HepG2 (cell line): ENCODE data around the gene SYNGR4. TPM values are rescaled to one million over a fixed set of nuclear protein-coding genes. Genes with fewer than 3 reads are reported as not detected.
"Not testable (repeated sequence)": the region's sequence is repeated elsewhere in the genome, so short reads cannot be mapped to it uniquely, and the experiment has no call there.

Experiments
- ATAC-seq: fragments of 200-7000 bp; cut with Tn5 transposase; 3 replicates; pipeline ENCODE4 v1.9.1; 2020; ENCODE audit warnings: mild to moderate bottlenecking, moderate library complexity
- BruUV-seq: library from RNA; stranded (reverse); fragments of 400-500 nt; replicated peaks from 2 replicates; lab custom pipeline; 2021; lab: Mats Ljungman, UMichigan
- CTCF ChIA-PET: fragments of 300-600 bp; formaldehyde crosslinking; extraction: SDS; loops from one replicate; lab custom pipeline; 2021; ENCODE audit warnings: low total read pairs, inconsistent platforms, low intra/inter-chr PET ratio; lab: Yijun Ruan, JAX
- POLR2A ChIA-PET: fragments of 350-600 bp; sonication (Branson Sonifier 250); formaldehyde crosslinking; loops from one replicate; lab custom pipeline; 2020; ENCODE audit warnings: antibody characterized with exemption, inconsistent platforms; lab: Yijun Ruan, JAX
- DNase-seq: peaks from one replicate; pipeline ENCODE4 v3.0.0-alpha.2; 2015; ENCODE audit warnings: low spot score
- FAIRE-seq: peaks from 3 replicates; lab custom pipeline; 2011; peaks lifted over from hg19 to GRCh38; lab: Jason Lieb, UNC
- H2AFZ ChIP-seq: one replicate; pipeline ENCODE4 v1.6.1; 2011; ENCODE audit warnings: low read length, inconsistent platforms
- H3K27ac ChIP-seq: fragments of 300-600 bp; 3 replicates; pipeline ENCODE4 v1.8.0; 2011; ENCODE audit warnings: mixed run types, mild to moderate bottlenecking, mixed read lengths, low read length, inconsistent platforms; ENCODE audit not compliant: insufficient read depth; ENCODE audit errors: extremely low read length
- H3K27me3 ChIP-seq, 2 experiments: fragments of 200-600 bp in 1 of 2; 2 replicates in 1 of 2; 3 replicates in 1 of 2; pipeline versions ENCODE4 v1.6.0 to v1.8.0; 2011; ENCODE audit warnings: low read length in 2 of 2, mild to moderate bottlenecking in 2 of 2, moderate library complexity in 2 of 2, inconsistent platforms in 1 of 2; ENCODE audit not compliant: insufficient read depth in 2 of 2, control insufficient read depth in 1 of 2
- H3K36me3 ChIP-seq, 2 experiments: fragments of 200-600 bp in 1 of 2; replicated peaks in 1 of 2; 2 replicates in 1 of 2; 3 replicates in 1 of 2; pipeline versions ENCODE4 v1.5.1 to v1.8.0; 2011; ENCODE audit warnings: low read length in 2 of 2, inconsistent platforms in 1 of 2; ENCODE audit not compliant: insufficient read depth in 2 of 2, control insufficient read depth in 1 of 2
- H3K4me1 ChIP-seq: 2 replicates; pipeline ENCODE4 v1.5.1; 2012; ENCODE audit warnings: low read length, inconsistent platforms; ENCODE audit not compliant: insufficient read depth
- H3K4me2 ChIP-seq: 2 replicates; pipeline ENCODE4 v1.6.0; 2011; ENCODE audit warnings: low read depth, low read length, inconsistent platforms
- H3K4me3 ChIP-seq, 3 experiments: fragments of 200-600 bp in 1 of 3; sonication (generic), shearing (Covaris generic) in 1 of 3; replicated peaks in 1 of 3; 2 replicates each; pipeline ENCODE4 v1.5.1; 2011 to 2016; ENCODE audit warnings: low read length in 3 of 3, inconsistent platforms in 2 of 3, low read depth in 2 of 3, mild to moderate bottlenecking in 2 of 3, control low read depth in 1 of 3, mixed read lengths in 1 of 3; ENCODE audit not compliant: insufficient read depth in 1 of 3
- H3K79me2 ChIP-seq: one replicate; pipeline ENCODE4 v1.6.1; 2011; ENCODE audit warnings: low read length, inconsistent platforms; ENCODE audit not compliant: insufficient read depth
- H3K9ac ChIP-seq: 2 replicates; pipeline ENCODE4 v1.6.0; 2011; ENCODE audit warnings: mild to moderate bottlenecking, low read depth, low read length, inconsistent platforms; ENCODE audit not compliant: insufficient read depth
- H3K9me3 ChIP-seq: 2 replicates; pipeline ENCODE4 v1.5.1; 2012; ENCODE audit warnings: mild to moderate bottlenecking, low read length
- H4K20me1 ChIP-seq: 2 replicates; pipeline ENCODE4 v1.6.0; 2011; ENCODE audit warnings: inconsistent platforms, mild to moderate bottlenecking, low read length, moderate library complexity; ENCODE audit not compliant: insufficient read depth
- NCOA1 ChIP-seq: sonication (generic); formaldehyde crosslinking; IDR thresholded peaks from 2 replicates; pipeline ENCODE4 v1.9.0; 2021; ENCODE audit warnings: missing genetic modification reagents
- POLR2AphosphoS5 ChIP-seq: IDR thresholded peaks from 2 replicates; pipeline ENCODE4 v1.6.1; 2012; ENCODE audit warnings: low read depth, low read length
- ZNF382 ChIP-seq: sonication (generic); formaldehyde crosslinking; IDR thresholded peaks from 2 replicates; pipeline ENCODE4 v1.5.0; 2020; ENCODE audit warnings: missing genetic modification reagents, mild to moderate bottlenecking, borderline replicate concordance
- ZSCAN22 ChIP-seq: sonication (generic); formaldehyde crosslinking; IDR thresholded peaks from 2 replicates; pipeline ENCODE4 v1.4.0; 2020; ENCODE audit warnings: mild to moderate bottlenecking, missing genetic modification reagents
- WGBS: methylation state at CpG from one replicate; pipeline ENCODE4 v1.1.6; 2017; ENCODE audit warnings: low lambda C conversion rate; 5-methylcytosine and 5-hydroxymethylcytosine counted together
- in situ Hi-C: cut with HindIII; loops from 2 replicates; pipeline ENCODE4 v1.10.0; 2017; ENCODE audit warnings: low pct_unique_long_range_greater_than_20kb; ENCODE audit not compliant: extremely low pct_ligation_motif_present
- intact Hi-C: fragments of 100-400 bp; cut with micrococcal nuclease; formaldehyde crosslinking; loops from one replicate; pipeline ENCODE4 v1.10.0; 2022; ENCODE audit not compliant: unreplicated experiment
- polyA plus RNA-seq, 8 experiments: library from polyadenylated mRNA; depleted of rRNA in 3 of 8; stranded (reverse) in 7 of 8; unstranded in 1 of 8; fragments of >200 nt; fragmentation: Illumina TruSeq in 4 of 8; extraction: Trizol in 4 of 8; gene quantifications; 2 replicates each; pipeline versions ENCODE4 v1.2.1 to v1.2.3, GENCODE V29; 2011 to 2016; ENCODE audit warnings: low read depth in 4 of 8, missing spikeins in 1 of 8, mixed read lengths in 1 of 8; ENCODE audit not compliant: insufficient read depth in 1 of 8
- total RNA-seq, 5 experiments: library from RNA; depleted of rRNA; stranded (reverse); fragments of >200 nt; fragmentation: Illumina TruSeq; extraction: Trizol; gene quantifications; 2 replicates each; pipeline ENCODE4 v1.2.3, GENCODE V29; 2016; ENCODE audit warnings: low read depth in 1 of 5
- TF ChIP-seq, protein P1 (sequence below): sonication (generic); formaldehyde crosslinking; IDR thresholded peaks from 2 replicates; pipeline ENCODE4 v1.4.0; 2020; ENCODE audit warnings: mild to moderate bottlenecking, missing genetic modification reagents
- TF ChIP-seq, protein P2 (sequence below): sonication (generic); formaldehyde crosslinking; IDR thresholded peaks from 2 replicates; pipeline ENCODE4 v1.5.0; 2020; ENCODE audit warnings: missing genetic modification reagents

SYNGR4 gene
- total and polyA plus RNA-seq, 2 of the 13 experiments (the other 11 are each of a cell fraction or from before 2014, with no cell fraction given), result not detected

DNA sequence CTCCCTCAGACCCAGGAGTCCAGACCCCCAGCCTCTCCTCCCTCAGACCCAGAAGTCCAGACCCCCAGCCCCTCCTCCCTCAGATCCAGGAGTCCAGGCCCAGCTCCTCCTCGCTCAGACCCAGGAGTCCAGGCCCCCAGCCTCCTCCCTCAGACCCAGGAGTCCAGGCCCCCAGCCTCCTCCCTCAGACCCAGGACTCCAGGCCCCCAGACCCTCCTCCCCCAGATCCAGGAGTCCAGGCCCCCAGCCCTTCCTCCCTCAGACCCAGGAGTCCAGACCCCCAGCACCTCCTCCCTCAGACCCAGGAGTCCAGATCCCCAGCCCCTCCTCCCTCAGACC, 27.8 kb downstream of the SYNGR4 start:
- not testable (repeated sequence) for H2AFZ ChIP-seq, H3K27ac ChIP-seq, H3K9ac ChIP-seq, ATAC-seq, FAIRE-seq, BruUV-seq, H3K9me3 ChIP-seq, DNase-seq, H4K20me1 ChIP-seq
- 29% methylated on average over 1 of the region's 1 CpG for whole genome bisulfite sequencing
- Histone ChIP-seq H3K4me3 (peak overlapping the region in 1 of 3 experiments; percentile 99; a peak in 1 of 6 replicates), H3K36me3 (peaks cover 2 to 26% of the 10 kb centered on the region in 2 experiments), H3K4me2 (peak overlapping the region; percentile 80), H3K27me3 (peaks cover 10 to 38% of the 10 kb centered on the region in 2 experiments; a peak in 4 of 5 replicates), H3K4me1 (peaks cover 78% of the 10 kb centered on the region), H3K79me2 (peaks cover 16% of the 10 kb centered on the region)
- TF ChIP-seq ZSCAN22, result peak; percentile 94
- ChIA-PET CTCF (interaction anchor here (0.8 to 1.4 kb wide), 2 partner anchors 41 to 72 kb away, joined by 3 to 9 read pairs; no protein-coding TSS in a partner anchor), POLR2A (interaction anchor here (0.7 to 3.0 kb wide), 13 partner anchors 8 to 1379 kb away, joined by 3 to 44 read pairs (median 6); partner anchors contain the start of genes EMP3, GRWD1, SYNGR4 and TMEM143)
- in situ Hi-C loops (loop anchor here (5.0 kb wide), 2 partner anchors 40 to 75 kb away; no protein-coding TSS in a partner anchor), intact Hi-C loops (loop anchor here (5.0 kb wide), 2 partner anchors 40 to 70 kb away; a partner anchor contains a TSS)

DNA sequence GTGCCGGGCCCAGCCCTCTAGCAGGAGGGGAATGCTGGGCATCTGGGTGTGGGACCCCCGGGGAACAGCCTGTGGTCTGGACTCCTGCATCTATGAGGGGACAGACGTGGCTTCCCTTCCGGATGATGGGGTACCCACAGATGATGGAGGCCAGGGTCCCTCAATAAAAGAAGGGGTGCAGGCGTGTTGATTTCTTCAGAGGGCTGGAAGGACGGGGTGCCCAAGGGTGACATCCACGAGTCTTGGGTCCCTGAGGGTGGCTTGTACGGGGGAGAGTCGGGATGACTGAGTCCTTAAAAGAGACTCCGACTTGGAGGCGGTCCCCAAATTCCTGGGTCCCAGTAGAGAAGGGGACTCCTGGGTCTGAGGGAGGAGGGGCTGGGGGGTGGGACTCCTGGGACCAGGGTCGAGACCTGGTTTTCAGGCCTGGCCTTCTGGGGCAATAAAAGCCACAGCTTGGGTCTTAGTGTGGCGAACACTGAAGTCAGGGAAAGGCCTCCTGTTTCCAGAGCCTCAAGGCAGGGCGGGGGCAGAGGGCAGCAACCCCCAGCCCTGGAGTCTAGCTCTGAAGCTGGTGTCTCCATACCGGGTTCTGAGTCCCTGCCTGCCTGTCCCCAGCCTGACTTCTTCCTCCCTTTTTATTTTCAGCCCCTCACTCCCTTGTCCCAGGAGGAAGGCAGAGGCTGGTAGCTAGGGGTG, 28.8 kb downstream of the SYNGR4 start:
- H3K9me3 ChIP-seq, result no peaks in the 10 kb centered on the region
- no TSS peak for BruUV-seq
- peak overlapping the region; percentile 41 to 71 (median 56); a peak in 4 of 6 replicates for H3K4me3 ChIP-seq
- TF ChIP-seq POLR2AphosphoS5 (no peak), ZNF382 (CRISPR knock-in tag) (no peak), NCOA1 (CRISPR knock-in tag) (no peak)
- TF ChIP-seq, protein P1, sequence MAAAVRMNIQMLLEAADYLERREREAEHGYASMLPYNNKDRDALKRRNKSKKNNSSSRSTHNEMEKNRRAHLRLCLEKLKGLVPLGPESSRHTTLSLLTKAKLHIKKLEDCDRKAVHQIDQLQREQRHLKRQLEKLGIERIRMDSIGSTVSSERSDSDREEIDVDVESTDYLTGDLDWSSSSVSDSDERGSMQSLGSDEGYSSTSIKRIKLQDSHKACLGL, result no peak
- TF ChIP-seq, protein P2, sequence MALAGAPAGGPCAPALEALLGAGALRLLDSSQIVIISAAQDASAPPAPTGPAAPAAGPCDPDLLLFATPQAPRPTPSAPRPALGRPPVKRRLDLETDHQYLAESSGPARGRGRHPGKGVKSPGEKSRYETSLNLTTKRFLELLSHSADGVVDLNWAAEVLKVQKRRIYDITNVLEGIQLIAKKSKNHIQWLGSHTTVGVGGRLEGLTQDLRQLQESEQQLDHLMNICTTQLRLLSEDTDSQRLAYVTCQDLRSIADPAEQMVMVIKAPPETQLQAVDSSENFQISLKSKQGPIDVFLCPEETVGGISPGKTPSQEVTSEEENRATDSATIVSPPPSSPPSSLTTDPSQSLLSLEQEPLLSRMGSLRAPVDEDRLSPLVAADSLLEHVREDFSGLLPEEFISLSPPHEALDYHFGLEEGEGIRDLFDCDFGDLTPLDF (CRISPR knock-in tag), result no peak
- H3K9ac ChIP-seq, result peak overlapping the region; percentile 46; the same call in 1 of the 2 replicates
- H3K79me2 ChIP-seq, result peaks cover 16% of the 10 kb centered on the region
- ATAC-seq (peak; percentile 2; the same call in 2 of the 3 replicates), FAIRE-seq (no peak), DNase-seq (no peak)
- peak overlapping the region; percentile 88 for H3K4me2 ChIP-seq
- 40% methylated on average over 9 of the region's 15 CpGs for WGBS
- ChIA-PET POLR2A (interaction anchor here (0.6 to 1.8 kb wide), 3 partner anchors 29 to 68 kb away, joined by 3 to 6 read pairs (median 3); partner anchors contain the start of genes SYNGR4 and TMEM143), CTCF (no interaction called here)
- H3K36me3 ChIP-seq, result peaks cover 0 to 15% of the 10 kb centered on the region in 2 experiments; a peak in 2 of 5 replicates
- intact Hi-C loops (loop anchor here (5.0 kb wide), 2 partner anchors 41 to 71 kb away; a partner anchor contains a TSS), in situ Hi-C loops (loop anchor here (5.0 kb wide), 2 partner anchors 41 to 76 kb away; no protein-coding TSS in a partner anchor)
- H4K20me1 ChIP-seq, result peaks cover 4% of the 10 kb centered on the region; the same call in 1 of the 2 replicates
- H3K27ac ChIP-seq, result no peak overlapping the region
- no peak overlapping the region for H2AFZ ChIP-seq
- H3K27me3 ChIP-seq, result peaks cover 11 to 48% of the 10 kb centered on the region in 2 experiments
- peaks cover 85% of the 10 kb centered on the region for H3K4me1 ChIP-seq
